ENCODE results near the gene LIN7C.
A peak's percentile ranks its signal among the peaks of the same experiment; 100 is the strongest.

The LIN7C gene

DNA sequence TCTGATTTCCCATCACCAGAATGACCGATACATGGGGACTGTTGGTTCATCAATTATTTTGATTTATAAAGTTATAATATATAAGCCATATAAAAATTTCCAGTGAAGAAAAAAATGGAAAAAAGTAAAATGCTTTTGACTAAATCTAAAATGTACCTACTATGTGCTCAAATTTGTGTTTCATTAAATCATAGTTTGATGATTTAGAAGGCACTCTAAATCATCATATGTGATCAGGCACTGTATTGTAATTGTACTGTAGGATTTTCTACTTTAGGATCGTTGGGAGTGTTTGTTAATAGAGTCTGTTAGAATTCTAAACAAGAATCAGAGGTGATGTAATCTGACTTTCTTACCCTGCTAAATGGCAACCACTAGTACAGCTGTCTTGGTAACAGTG, 2.4 kb downstream of the LIN7C start:
- 0 out of 2 replicates have a peak, but pooled peaks cover 3% of the 10 kb centered on the region for H3F3A ChIP-seq (ENCODE audit: low read depth)
- peak overlapping the region; percentile 97 for H3K4me2 ChIP-seq (ENCODE audit: low read depth, low read length, poor library complexity, severe bottlenecking)
- TF ChIP-seq EZH2phosphoT487 (IDR thresholded peaks at IDR 0.05; ENCODE audit: borderline replicate concordance), result no peak
- TF ChIP-seq, protein P1, sequence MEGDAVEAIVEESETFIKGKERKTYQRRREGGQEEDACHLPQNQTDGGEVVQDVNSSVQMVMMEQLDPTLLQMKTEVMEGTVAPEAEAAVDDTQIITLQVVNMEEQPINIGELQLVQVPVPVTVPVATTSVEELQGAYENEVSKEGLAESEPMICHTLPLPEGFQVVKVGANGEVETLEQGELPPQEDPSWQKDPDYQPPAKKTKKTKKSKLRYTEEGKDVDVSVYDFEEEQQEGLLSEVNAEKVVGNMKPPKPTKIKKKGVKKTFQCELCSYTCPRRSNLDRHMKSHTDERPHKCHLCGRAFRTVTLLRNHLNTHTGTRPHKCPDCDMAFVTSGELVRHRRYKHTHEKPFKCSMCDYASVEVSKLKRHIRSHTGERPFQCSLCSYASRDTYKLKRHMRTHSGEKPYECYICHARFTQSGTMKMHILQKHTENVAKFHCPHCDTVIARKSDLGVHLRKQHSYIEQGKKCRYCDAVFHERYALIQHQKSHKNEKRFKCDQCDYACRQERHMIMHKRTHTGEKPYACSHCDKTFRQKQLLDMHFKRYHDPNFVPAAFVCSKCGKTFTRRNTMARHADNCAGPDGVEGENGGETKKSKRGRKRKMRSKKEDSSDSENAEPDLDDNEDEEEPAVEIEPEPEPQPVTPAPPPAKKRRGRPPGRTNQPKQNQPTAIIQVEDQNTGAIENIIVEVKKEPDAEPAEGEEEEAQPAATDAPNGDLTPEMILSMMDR (conservative IDR thresholded peaks at IDR 0.05; ENCODE audit: low read length), result no peak
- peak overlapping the region; percentile 91 for H3K9ac ChIP-seq (ENCODE audit: low read depth, low read length, poor library complexity, severe bottlenecking)
- H3K4me3 ChIP-seq (ENCODE audit: low read length, poor library complexity, severe bottlenecking), result peak overlapping the region; percentile 84
- H3K9me2 ChIP-seq (replicated peaks; ENCODE audit: low read depth, low read length), result no peaks in the 10 kb centered on the region
- H3K36me3 ChIP-seq (ENCODE audit: insufficient read depth, low read length), result peaks cover 13% of the 10 kb centered on the region; the same call in 1 of the 2 replicates
- peaks cover 21% of the 10 kb centered on the region for H4K20me1 ChIP-seq (ENCODE audit: insufficient read depth, low read length, poor library complexity, severe bottlenecking)
- H2AFZ ChIP-seq (ENCODE audit: low read length), result no peak overlapping the region
- H3K4me1 ChIP-seq (ENCODE audit: insufficient read depth, low read length, poor library complexity, severe bottlenecking), result peaks cover 48% of the 10 kb centered on the region
- no peaks in the 10 kb centered on the region for H3K27me3 ChIP-seq (ENCODE audit: insufficient read depth, low read length, poor library complexity, severe bottlenecking)
- H3K79me2 ChIP-seq (ENCODE audit: insufficient read depth, low read length), result peaks cover 53% of the 10 kb centered on the region
- H3K9me3 ChIP-seq (ENCODE audit: insufficient read depth, low read depth, low read length), result no peaks in the 10 kb centered on the region

DNA sequence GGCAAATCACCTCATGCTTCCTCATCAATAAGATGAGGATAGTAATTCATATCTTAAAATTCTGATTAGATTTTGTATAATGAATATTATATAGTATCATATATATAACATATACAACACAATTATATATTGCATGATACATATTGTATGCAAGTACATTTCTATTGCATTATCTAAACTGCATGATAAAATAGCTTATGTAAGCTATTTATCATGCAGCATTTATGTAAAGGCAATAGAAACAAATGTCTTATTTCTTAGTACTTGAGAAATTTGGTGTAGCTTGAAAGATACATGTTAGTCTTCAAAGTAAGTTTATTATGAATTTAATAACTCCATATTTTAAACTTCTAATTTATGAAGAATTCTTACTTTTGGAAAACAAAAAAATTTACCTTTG, 5.5 kb downstream of the LIN7C start:
- peak overlapping the region; percentile 32 for H3K9ac ChIP-seq (ENCODE audit: low read depth, low read length, poor library complexity, severe bottlenecking)
- H3K36me3 ChIP-seq (ENCODE audit: insufficient read depth, low read length), result peaks cover 27% of the 10 kb centered on the region; the same call in 1 of the 2 replicates
- H3K27me3 ChIP-seq (ENCODE audit: insufficient read depth, low read length, poor library complexity, severe bottlenecking), result no peaks in the 10 kb centered on the region
- peaks cover 53% of the 10 kb centered on the region for H3K79me2 ChIP-seq (ENCODE audit: insufficient read depth, low read length)
- H3K9me2 ChIP-seq (replicated peaks; ENCODE audit: low read depth, low read length), result no peaks in the 10 kb centered on the region
- H3K4me2 ChIP-seq (ENCODE audit: low read depth, low read length, poor library complexity, severe bottlenecking), result peak overlapping the region; percentile 58
- H3K9me3 ChIP-seq (ENCODE audit: insufficient read depth, low read depth, low read length), result no peaks in the 10 kb centered on the region
- no peak overlapping the region for H2AFZ ChIP-seq (ENCODE audit: low read length)
- peaks cover 50% of the 10 kb centered on the region for H3K4me1 ChIP-seq (ENCODE audit: insufficient read depth, low read length, poor library complexity, severe bottlenecking)
- no peak overlapping the region for H3K4me3 ChIP-seq (ENCODE audit: low read length, poor library complexity, severe bottlenecking)
- TF ChIP-seq, protein P1 (conservative IDR thresholded peaks at IDR 0.05; ENCODE audit: low read length), result no peak
- TF ChIP-seq EZH2phosphoT487 (IDR thresholded peaks at IDR 0.05; ENCODE audit: borderline replicate concordance), result no peak
- H4K20me1 ChIP-seq (ENCODE audit: insufficient read depth, low read length, poor library complexity, severe bottlenecking), result peaks cover 35% of the 10 kb centered on the region
- 0 out of 2 replicates have a peak, but pooled peaks cover 3% of the 10 kb centered on the region for H3F3A ChIP-seq (ENCODE audit: low read depth)

DNA sequence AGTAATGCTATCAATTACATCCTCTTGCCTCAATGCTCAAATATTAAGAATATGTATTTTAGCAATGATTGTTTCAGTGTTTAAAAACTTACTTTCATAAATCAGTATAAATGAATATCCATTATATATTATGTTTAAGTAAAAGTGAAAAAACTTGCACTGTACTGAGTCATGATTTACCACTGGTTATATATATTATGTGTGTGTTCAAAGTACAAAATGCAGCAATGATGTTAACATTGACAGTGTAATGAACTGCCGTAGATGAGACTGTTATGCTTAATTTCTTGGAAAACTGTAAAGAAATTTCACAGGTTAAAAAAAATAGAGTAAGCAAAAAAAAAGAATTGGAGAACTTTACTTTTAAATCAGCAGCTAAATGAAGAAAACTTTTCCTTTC, 8.7 kb downstream of the LIN7C start:
- Histone ChIP-seq H3K79me2 (ENCODE audit: insufficient read depth, low read length) (peaks cover 26% of the 10 kb centered on the region), H3K27me3 (ENCODE audit: insufficient read depth, low read length, poor library complexity, severe bottlenecking) (no peaks in the 10 kb centered on the region), H3K9ac (ENCODE audit: low read depth, low read length, poor library complexity, severe bottlenecking) (no peak overlapping the region), H3F3A (ENCODE audit: low read depth) (0 out of 2 replicates have a peak, but pooled peaks cover 3% of the 10 kb centered on the region), H2AFZ (ENCODE audit: low read length) (no peak overlapping the region), H3K4me2 (ENCODE audit: low read depth, low read length, poor library complexity, severe bottlenecking) (peak overlapping the region; percentile 4), H3K9me3 (ENCODE audit: insufficient read depth, low read depth, low read length) (no peaks in the 10 kb centered on the region), H4K20me1 (ENCODE audit: insufficient read depth, low read length, poor library complexity, severe bottlenecking) (peaks cover 23% of the 10 kb centered on the region), H3K4me1 (ENCODE audit: insufficient read depth, low read length, poor library complexity, severe bottlenecking) (peaks cover 28% of the 10 kb centered on the region), H3K4me3 (ENCODE audit: low read length, poor library complexity, severe bottlenecking) (no peak overlapping the region), H3K36me3 (ENCODE audit: insufficient read depth, low read length) (peaks cover 41% of the 10 kb centered on the region; the same call in 1 of the 2 replicates), H3K9me2 (replicated peaks; ENCODE audit: low read depth, low read length) (no peaks in the 10 kb centered on the region)
- TF ChIP-seq, protein P1 (conservative IDR thresholded peaks at IDR 0.05; ENCODE audit: low read length), result no peak
- no peak for TF ChIP-seq EZH2phosphoT487 (IDR thresholded peaks at IDR 0.05; ENCODE audit: borderline replicate concordance)

All from Loucy (cell line).